Gastrocnemius medialis (tissue), 4 donors: ENCODE results near the gene GCC1. TPM values are rescaled to one million over a fixed set of nuclear protein-coding genes. Genes with fewer than 3 reads are reported as not detected.
"Not testable (repeated sequence)": the region's sequence is repeated elsewhere in the genome, so short reads cannot be mapped to it uniquely, and the experiment has no call there.

ENCODE experiments used
- ATAC-seq, 2 donors: fragments of 150-250 bp; one replicate each; pipeline ENCODE4 v1.9.1; 2016
- DNase-seq, 2 donors: peaks; one replicate each; pipeline ENCODE4 v3.0.0-alpha.2; 2019
- H3K27ac ChIP-seq, 4 donors: fragments of 200-600 bp; sonication (generic); 1 replicate in 1 of 4; 2 replicates in 3 of 4; pipeline ENCODE4 v1.5.1; 2016 to 2018; ENCODE audit warnings: mild to moderate bottlenecking in 2 of 4, moderate library complexity in 1 of 4
- H3K27me3 ChIP-seq, 3 donors: fragments of 200-600 bp; sonication (generic) in 2 of 3; 1 replicate in 1 of 3; 2 replicates in 2 of 3; pipeline versions ENCODE4 v1.5.1 to v1.6.0; 2016 to 2019; ENCODE audit warnings: mild to moderate bottlenecking in 1 of 3, moderate library complexity in 1 of 3
- H3K36me3 ChIP-seq, 2 donors: fragments of 200-600 bp; sonication (generic) in 1 of 2; one replicate each; pipeline ENCODE4 v1.5.1; 2017 to 2018
- H3K4me1 ChIP-seq, 2 donors: fragments of 200-600 bp; sonication (generic) in 1 of 2; one replicate each; pipeline ENCODE4 v1.5.1; 2016 to 2017; ENCODE audit warnings: mild to moderate bottlenecking in 2 of 2
- H3K4me3 ChIP-seq, 4 donors: fragments of 200-600 bp; sonication (generic) in 3 of 4; 1 replicate in 1 of 4; 2 replicates in 3 of 4; pipeline ENCODE4 v1.5.1; 2016 to 2019; ENCODE audit warnings: mild to moderate bottlenecking in 2 of 4
- H3K9me3 ChIP-seq, 3 donors: fragments of 200-600 bp; sonication (generic) in 2 of 3; 1 replicate in 1 of 3; 2 replicates in 2 of 3; pipeline ENCODE4 v1.5.1; 2016 to 2019
- POLR2A ChIP-seq, 2 donors: fragments of 450-650 bp; IDR thresholded peaks; one replicate each; pipeline ENCODE4 v1.6.1; 2017; ENCODE audit warnings: antibody characterized with exemption in 2 of 2, mild to moderate bottlenecking in 2 of 2, moderate library complexity in 2 of 2
- in situ Hi-C, 4 donors: fragments of 200-750 bp; cut with MboI; loops; one replicate each; pipeline versions ENCODE4 v1.15.0 to v1.8.0; 2017; ENCODE audit warnings: low sequenced_read_pairs in 4 of 4
- intact Hi-C: fragments of 100-400 bp; cut with DNase I; formaldehyde crosslinking; loops from one replicate; pipeline ENCODE4 v1.15.1; 2023; ENCODE audit warnings: low total_unique reads
- total RNA-seq, 4 donors: library from RNA; depleted of rRNA; stranded (reverse); fragments of >200 nt; gene quantifications; one replicate each; pipeline versions ENCODE4 v1.1.0 to v1.2.3, GENCODE V29; 2016
- TF ChIP-seq, protein P1 (sequence below), 5 experiments: fragments of 450-650 bp in 3 of 5; fragments of 200-600 bp in 2 of 5; sonication (generic) in 2 of 5; IDR thresholded peaks in 4 of 5; conservative IDR thresholded peaks in 1 of 5; 1 replicate in 4 of 5; 2 replicates in 1 of 5; pipeline ENCODE4 v1.5.1; 2016 to 2019; ENCODE audit warnings: antibody characterized with exemption in 5 of 5, mild to moderate bottlenecking in 3 of 5, moderate library complexity in 3 of 5

The GCC1 gene
- total RNA-seq, 4 donors from 2014 or later, result 12.3 to 17.9 (median 15.4) TPM

DNA sequence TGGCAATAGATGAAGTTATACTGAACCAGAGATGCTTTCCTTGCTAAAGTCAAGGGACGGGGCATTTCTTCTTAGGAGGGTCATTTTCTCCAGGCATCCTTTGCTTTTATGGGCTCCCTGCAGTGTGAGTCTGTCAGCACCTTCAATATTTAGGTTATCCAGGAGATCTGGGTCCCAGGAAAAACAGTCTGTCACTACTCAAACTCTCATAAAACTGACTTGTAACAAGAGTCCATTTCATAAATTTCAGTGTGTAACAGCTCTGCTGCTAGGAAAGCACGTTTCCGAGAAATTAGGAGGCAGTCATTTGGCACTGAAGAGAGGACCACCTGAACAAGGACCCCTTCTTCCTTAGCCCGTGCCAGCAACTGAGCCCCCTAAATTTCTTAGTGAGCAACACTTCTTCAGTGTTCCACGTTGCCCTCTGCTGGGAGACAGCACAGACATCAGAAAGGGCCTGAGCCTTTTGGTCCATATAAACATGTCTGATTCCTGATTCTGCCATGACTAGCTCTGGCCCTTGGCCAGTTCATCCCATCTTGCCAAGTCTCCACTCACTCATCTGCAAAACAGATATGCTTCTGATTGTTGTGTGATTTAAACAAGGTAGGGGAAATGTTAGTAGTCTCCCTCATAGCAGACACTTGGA, 7.2 kb downstream of the GCC1 start:
- no peak for TF ChIP-seq POLR2A (IDR thresholded peaks at IDR 0.05)
- TF ChIP-seq, protein P1, sequence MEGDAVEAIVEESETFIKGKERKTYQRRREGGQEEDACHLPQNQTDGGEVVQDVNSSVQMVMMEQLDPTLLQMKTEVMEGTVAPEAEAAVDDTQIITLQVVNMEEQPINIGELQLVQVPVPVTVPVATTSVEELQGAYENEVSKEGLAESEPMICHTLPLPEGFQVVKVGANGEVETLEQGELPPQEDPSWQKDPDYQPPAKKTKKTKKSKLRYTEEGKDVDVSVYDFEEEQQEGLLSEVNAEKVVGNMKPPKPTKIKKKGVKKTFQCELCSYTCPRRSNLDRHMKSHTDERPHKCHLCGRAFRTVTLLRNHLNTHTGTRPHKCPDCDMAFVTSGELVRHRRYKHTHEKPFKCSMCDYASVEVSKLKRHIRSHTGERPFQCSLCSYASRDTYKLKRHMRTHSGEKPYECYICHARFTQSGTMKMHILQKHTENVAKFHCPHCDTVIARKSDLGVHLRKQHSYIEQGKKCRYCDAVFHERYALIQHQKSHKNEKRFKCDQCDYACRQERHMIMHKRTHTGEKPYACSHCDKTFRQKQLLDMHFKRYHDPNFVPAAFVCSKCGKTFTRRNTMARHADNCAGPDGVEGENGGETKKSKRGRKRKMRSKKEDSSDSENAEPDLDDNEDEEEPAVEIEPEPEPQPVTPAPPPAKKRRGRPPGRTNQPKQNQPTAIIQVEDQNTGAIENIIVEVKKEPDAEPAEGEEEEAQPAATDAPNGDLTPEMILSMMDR (IDR thresholded peaks at IDR 0.05 in 4 of 5, conservative IDR thresholded peaks at IDR 0.05 in 1 of 5), result no peak
- Histone ChIP-seq H3K27ac (no peak overlapping the region), H3K4me1 (peaks cover 25 to 30% of the 10 kb centered on the region in 2 donors), H3K9me3 (no peaks in the 10 kb centered on the region), H3K4me3 (no peak overlapping the region), H3K36me3 (peaks cover 0 to 20% of the 10 kb centered on the region in 2 donors), H3K27me3 (no peaks in the 10 kb centered on the region)
- DNase-seq (no peak), ATAC-seq (no peak)
- in situ Hi-C loops (loop anchor here in 2 of 4 donors (10.0 to 25.0 kb wide), 2 partner anchors 191 to 193 kb away; partner anchors contain the start of gene ZNF800 (in 1 of the 2)), intact Hi-C loops (no loop called here)

DNA sequence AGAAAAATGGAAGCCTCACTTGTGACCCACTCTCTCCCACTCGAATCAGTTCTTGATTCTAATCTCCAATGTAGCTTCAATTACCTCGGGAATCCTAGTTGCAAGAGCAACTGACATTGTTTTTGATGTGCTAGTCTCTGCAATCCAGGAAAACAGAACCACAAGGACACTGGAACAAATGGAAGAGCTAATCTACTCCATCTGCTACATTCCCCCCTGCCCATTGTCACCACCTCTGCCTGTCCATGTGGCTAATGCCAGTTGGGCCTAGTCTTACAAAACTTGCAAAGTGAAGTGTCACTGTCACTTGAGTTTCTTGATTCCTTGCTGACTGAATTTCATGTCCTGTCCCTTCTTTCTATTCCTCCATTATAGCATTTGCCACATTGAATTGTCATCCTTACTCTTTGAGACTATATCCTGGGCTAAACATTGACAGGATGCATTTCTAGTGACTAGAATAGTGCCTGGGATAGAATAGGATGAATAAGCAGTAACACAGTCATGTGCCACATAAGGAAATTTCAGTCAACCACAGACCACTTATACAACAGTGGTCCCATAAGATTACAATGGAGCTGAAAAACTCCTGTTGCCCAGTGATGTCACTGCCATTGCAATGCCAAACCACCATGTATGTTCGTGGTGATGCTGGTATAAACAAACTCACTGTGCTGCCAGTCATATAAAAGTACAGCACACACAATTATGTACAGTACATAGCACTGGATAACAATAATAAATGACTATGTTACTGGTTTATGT, 13.5 kb downstream of the GCC1 start:
- Histone ChIP-seq H3K4me1 (no peaks in the 10 kb centered on the region), H3K27me3 (no peaks in the 10 kb centered on the region), H3K9me3 (no peaks in the 10 kb centered on the region), H3K27ac (no peak overlapping the region), H3K4me3 (no peak overlapping the region), H3K36me3 (no peaks in the 10 kb centered on the region)
- no peak for DNase-seq
- TF ChIP-seq, protein P1 (IDR thresholded peaks at IDR 0.05 in 4 of 5, conservative IDR thresholded peaks at IDR 0.05 in 1 of 5), result no peak
- TF ChIP-seq POLR2A (IDR thresholded peaks at IDR 0.05), result no peak
- intact Hi-C loops, result no loop called here
- no peak for ATAC-seq
- in situ Hi-C loops, result loop anchor here in 1 of 4 donors (10.0 kb wide), 1 partner anchor 187 kb away; no protein-coding TSS in a partner anchor

DNA sequence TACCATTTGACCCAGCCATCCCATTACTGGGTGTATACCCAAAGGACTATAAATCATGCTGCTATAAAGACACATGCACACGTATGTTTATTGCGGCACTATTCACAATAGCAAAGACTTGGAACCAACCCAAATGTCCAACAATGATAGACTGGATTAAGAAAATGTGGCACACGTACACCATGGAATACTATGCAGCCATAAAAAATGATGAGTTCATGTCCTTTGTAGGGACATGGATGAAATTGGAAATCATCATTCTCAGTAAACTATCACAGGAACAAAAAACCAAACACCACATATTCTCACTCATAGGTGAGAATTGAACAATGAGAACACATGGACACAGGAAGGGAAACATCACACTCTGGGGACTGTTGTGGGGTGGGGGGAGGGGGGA, 17.4 kb downstream of the GCC1 start:
- H3K4me3 ChIP-seq, DNase-seq, in situ Hi-C loops, H3K36me3 ChIP-seq, ATAC-seq, H3K4me1 ChIP-seq, intact Hi-C loops, H3K9me3 ChIP-seq, H3K27ac ChIP-seq, H3K27me3 ChIP-seq: not testable (repeated sequence)

DNA sequence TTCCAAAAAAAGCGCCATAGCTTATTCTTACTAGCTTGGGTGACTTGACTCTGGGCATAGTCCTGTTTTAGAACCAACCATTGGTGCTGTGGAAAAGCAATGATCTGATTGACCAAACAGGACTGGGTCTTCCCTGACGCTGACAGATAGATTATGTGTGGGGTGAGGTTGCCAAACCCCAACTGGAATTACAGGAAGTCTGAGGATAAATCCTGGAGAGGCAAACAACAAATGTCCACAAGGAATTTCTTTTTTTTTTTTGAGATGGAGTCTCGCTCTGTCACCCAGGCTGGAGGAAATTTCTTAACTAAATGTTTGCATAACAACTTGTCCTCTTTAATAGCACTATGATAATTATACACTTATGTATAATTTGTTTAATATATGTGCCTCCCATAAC, 19.2 kb downstream of the GCC1 start:
- no peaks in the 10 kb centered on the region for H3K4me1 ChIP-seq
- intact Hi-C loops, result no loop called here
- H3K4me3 ChIP-seq, result no peak overlapping the region
- DNase-seq, result no peak
- no peaks in the 10 kb centered on the region for H3K27me3 ChIP-seq
- no peaks in the 10 kb centered on the region for H3K36me3 ChIP-seq
- no peaks in the 10 kb centered on the region for H3K9me3 ChIP-seq
- ATAC-seq, result no peak
- no peak overlapping the region for H3K27ac ChIP-seq
- in situ Hi-C loops, result no loop called here
- no peak for TF ChIP-seq POLR2A (IDR thresholded peaks at IDR 0.05)
- TF ChIP-seq, protein P1 (IDR thresholded peaks at IDR 0.05 in 4 of 5, conservative IDR thresholded peaks at IDR 0.05 in 1 of 5), result no peak

DNA sequence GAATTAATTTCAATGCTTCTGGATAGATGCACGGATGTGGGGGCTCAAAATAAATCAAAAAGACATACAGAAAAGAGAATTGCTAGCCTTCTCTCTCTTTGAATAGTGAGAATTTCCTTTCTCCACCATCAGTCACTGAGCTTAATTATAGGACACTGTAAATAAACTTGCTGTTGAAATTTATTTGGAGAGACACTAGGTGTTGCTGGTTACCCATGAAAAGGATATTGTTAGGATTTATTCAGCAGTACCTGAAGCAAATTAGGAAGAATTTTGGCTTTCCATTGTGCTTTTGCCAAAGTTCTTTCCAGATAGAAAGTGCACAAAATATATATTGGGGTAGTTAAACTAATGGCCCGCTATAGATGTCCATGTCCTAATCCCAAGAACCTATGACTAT, 27.6 kb downstream of the GCC1 start:
- Histone ChIP-seq H3K4me1 (no peaks in the 10 kb centered on the region), H3K27me3 (no peaks in the 10 kb centered on the region), H3K36me3 (no peaks in the 10 kb centered on the region), H3K9me3 (no peaks in the 10 kb centered on the region), H3K27ac (no peak overlapping the region), H3K4me3 (no peak overlapping the region)
- ATAC-seq, result no peak
- TF ChIP-seq, protein P1 (IDR thresholded peaks at IDR 0.05 in 4 of 5, conservative IDR thresholded peaks at IDR 0.05 in 1 of 5), result no peak
- TF ChIP-seq POLR2A (IDR thresholded peaks at IDR 0.05), result no peak
- intact Hi-C loops, result no loop called here
- no peak for DNase-seq
- in situ Hi-C loops, result no loop called here
